ENCODE results near the gene TEAD2.

TEAD2 gene

DNA sequence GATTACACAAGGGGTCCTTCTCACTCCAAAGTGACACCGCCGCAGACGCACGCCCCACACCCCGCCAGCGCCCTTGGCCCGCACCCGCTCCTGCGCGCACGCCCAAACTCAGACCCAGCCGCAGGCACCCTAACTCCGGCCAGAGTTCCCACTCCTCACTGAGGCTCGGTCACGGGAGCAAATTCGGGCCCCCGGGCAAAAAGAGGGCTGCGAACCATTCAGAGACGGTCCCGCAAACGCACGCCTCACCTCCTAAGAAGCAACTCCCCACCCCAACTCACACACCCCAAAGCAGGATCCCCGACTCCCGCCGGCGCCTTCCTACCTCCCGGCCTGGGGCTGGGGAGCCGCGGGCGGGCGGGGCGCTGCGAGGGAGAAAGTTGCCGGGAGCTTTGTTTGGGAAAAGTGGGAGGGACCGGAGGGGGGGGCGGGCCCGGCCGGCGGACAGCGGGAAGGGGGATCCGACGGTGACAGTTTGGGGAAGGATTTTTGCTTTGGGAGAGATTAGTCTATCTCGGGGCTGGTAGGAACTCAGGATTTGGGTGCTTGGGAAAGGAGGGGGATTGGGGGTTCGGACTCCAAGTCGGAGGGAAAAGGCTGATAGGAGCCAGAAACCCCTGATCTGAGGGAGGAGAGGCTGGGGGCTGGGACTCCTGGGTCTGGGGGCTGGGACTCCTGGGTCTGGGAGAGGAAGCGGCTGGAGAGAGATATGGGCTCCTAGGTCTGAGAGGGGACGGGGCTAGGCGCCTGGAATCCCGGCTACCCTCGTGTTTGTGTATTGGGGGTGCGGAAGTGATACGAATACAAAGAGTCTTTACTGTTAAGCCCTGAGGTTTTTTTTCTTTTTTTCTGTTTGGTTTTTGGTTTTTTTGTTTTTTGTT, at the start of gene TEAD2:
TSS of gene TEAD2 (minus strand) at position 369 of the 881 bp plus-strand sequence. CDS start 2,341 bp downstream, outside the sequence.
- DNase-seq (ENCODE audit: low read depth), result no peak

DNA sequence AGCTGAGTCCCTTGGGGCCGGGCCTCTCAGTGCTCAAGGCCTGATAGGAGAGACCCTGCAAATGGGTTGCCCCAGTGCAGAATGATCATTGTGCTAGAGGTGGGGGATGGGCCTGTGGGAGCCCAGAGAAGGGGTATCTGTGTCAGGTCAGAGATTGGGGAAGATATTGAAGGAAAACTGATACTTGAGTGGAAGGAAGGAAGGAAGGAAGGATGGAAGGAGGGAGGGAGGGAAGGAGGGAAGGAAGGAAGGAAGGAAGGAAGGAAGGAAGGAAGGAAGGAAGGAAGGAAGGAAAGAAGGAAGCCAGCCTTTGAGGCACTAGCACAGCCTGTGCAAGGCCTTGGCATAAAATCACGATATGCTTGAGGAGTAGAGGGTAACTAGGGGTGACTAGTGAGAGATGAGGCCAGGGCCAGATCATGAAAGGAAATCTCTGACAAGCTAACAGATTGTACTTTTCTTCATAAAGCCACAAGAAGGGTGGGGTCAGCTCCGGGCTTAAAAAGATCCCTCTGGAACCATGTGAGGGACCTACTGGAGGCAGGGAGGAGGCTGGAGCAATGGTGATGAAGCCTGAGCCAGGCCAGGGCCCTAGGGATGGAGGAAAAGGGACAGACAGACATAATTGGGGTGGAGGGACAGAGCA, 49.6 kb upstream of the TEAD2 start:
- no peak for DNase-seq (ENCODE audit: low read depth)

- DNase-seq (ENCODE audit: low read depth), result no peak
Observed at GRCh38 chr19:49409441-49410029, 47.3 kb upstream of the TEAD2 start.

- DNase-seq (ENCODE audit: low read depth), result no peak
Observed at GRCh38 chr19:49408816-49409440, 46.7 kb upstream of the TEAD2 start.

- no peak for DNase-seq (ENCODE audit: low read depth)
Observed at GRCh38 chr19:49407482-49408015, 45.3 kb upstream of the TEAD2 start.

DNA sequence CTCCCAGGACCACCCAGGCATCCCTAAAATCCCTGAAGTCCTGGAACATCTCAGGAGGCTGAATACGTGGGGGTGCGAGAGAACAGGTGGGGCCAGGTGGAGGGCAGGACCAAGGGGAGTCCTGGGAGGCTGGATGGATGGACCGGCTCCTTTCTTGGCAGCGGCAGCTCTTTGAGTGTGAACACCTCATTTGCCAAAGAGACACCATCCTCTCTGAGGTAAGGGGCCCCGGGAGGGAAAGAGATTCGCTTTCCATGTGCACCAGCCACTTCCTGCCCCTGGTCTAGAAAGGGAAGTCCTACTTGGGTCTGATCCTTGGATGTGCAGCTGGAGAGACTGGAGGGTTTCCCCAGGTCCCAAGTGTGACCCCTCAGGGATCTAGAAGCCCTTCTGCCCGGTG, 44.9 kb upstream of the TEAD2 start:
- no peak for DNase-seq (ENCODE audit: low read depth)

- no peak for DNase-seq (ENCODE audit: low read depth)
Observed at GRCh38 chr19:49403404-49404187, 41.4 kb upstream of the TEAD2 start.

GRCh38 chr19:49400029-49400428, 37.8 kb upstream of the TEAD2 start:
- DNase-seq (ENCODE audit: low read depth), result no peak

DNA sequence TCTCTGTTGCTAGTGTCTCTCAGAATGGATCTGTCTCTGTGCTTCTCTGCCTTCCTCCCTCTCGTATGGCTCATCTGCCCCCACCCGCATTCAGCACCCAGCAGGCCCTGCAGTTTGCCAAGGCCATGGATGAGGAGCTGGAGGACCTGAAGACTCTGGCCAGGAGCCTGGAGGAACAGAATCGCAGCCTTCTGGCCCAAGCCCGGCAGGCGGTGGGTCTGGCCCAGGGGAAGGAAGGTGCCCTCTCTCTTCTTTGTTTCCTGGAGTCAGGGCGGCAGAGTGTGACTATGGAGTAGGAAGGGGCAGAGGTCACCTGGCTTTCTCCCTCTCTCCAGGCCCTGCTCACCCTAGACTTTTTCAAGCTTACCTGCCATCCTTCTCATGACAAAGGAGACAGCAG, 36.7 kb upstream of the TEAD2 start:
- no peak for DNase-seq (ENCODE audit: low read depth)

DNA sequence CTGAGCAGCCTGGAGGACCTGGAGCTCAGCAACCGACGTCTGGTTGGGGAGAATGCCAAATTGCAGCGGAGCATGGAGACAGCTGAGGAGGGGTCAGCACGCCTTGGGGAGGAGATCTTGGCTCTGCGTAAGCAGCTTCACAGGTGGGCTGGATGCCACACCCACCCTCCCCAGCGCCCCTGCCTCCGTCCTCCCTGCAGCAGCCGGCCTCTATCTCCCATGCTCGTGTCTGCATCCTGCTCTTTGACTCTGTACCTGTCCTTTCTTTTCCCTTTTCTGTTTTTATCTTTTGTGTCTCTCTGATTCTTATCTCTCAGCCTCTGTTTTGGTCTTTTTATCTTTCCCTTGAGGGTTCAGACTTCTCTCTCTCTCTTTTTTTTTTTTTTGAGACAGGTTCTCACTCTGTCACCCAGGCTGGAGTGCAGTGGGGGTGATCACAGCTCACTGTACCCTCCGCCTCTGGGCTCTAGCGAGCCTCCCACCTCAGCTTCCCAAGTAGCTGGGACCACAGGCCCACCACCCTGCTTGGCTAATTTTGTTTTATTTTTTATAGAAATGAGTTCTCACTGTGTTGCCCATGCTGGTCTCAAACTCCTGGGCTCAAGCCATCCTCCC, 35.9 kb upstream of the TEAD2 start:
- DNase-seq (ENCODE audit: low read depth), result no peak

DNA sequence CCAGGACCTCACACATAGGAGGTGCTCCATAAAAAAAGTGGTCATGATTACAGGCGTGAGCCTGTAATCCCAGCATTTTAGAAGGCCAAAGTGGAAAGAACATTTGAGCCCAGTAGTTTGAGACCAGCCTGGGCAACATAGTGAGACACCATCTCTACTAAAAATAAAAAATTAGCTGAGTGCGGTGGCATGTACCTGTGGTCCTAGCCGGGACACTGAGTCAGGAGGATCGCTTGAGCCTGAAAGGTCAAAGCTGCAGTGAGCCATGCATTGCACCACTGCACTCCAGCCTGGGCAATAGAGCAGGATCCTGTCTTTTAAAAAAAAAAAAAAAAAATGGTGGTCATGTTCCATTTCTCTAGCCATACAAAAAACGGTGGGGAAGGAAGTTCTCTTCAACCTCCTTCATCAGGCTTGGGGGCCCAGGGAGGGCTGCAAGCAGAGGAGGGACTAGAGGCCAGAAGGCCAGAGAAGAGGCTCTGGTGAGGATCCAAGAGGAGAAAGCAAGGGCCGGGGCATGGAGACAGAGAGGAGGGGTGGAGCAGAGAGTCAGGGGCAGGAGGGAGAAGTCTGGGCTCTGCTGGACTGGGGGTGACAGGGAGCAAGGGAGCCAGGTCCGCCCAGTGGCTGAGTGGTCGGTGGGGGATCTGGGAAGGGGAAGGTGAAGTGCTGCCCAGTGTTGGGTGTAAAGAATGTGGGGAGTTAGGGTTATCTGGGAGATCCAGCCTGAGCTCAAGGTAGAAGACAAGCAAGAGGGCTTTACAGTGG, 34.7 kb upstream of the TEAD2 start:
- no peak for DNase-seq (ENCODE audit: low read depth)

GRCh38 chr19:49395581-49396407, 33.6 kb upstream of the TEAD2 start:
- DNase-seq (ENCODE audit: low read depth), result no peak

DNA sequence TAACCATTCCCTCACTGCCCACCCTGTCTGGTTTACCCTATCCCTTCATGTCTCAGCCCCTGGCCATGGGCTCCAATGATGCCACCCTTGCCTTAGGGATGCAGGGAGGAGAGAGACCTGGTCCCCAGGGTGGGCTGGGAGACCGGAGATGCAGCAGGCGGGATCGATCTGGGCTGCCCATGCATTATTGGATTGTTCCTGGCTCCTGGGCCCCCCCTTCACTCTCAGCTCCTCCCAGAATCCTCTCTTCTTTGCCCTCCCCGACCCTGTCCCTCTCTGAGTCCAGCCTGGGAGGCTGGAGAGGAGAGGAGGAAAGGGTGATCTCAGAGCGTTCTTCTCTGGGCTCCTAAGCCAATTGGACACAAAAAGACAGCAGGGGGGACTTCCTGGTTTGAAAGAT, 31.7 kb upstream of the TEAD2 start:
- DNase-seq (ENCODE audit: low read depth), result no peak

GRCh38 chr19:49391581-49392399, 29.6 kb upstream of the TEAD2 start:
- peak; percentile 38 for DNase-seq (ENCODE audit: low read depth)

- DNase-seq (ENCODE audit: low read depth), result no peak
Observed at GRCh38 chr19:49390929-49391359, 28.7 kb upstream of the TEAD2 start.

DNA sequence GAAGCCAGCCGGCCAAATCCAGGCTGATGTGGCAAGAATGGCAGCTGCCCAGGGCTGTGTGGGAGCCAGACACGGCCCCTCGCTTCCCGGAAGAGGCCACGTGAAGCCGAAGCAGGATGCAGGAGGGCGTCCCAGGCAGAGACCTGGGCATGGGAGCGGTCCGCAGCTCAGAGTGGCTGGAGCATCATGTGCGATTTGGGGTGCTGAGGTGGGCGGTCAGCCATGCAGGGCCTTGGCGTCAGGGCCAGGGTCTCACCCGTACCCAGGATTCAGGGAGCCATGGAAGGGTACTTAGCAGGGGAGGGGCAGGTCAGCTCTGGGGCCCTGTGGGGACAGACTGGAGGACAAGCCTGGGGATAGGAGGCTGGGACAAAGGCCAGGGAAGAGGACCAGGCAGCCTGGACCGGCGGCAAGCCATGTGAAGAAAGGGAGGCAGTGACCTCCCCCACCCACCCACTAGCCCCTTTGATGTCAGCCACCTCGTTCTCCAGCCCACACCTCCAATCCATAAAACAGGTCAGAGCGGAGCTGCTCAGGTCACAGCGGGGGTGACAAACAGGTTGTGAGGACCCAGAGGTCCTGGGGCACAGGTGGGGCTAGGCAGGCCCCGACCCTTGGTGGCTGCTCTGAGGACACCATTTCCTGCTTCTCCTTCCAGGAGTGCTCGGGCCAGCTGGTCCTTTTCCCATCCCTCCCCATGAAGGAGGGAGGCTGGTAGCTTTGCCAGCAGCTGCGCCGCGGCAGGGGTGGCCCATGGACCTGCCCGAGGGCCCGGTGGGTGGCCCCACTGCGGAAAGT, 28.1 kb upstream of the TEAD2 start:
- DNase-seq (ENCODE audit: low read depth), result no peak

DNA sequence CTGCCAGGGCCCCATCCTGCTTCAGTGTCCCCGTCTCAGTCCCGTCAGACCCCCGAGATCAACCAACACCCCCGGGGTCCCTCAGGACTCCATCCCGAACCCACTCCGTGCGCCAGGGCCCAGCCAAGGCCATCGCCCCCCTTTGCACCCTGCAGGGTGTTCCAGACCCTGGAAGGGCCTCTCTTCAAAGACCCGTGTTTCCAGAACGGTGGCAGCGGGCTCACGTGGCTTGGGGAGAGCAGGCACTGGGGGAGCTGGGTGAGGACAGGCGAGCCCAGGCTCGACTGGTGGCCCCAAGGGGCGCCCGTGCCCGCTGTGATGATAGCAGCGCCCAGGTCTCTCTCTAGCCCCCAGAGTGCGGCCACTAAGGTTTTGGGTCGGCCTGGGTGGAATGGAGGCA, 27.2 kb upstream of the TEAD2 start:
- no peak for DNase-seq (ENCODE audit: low read depth)

DNA sequence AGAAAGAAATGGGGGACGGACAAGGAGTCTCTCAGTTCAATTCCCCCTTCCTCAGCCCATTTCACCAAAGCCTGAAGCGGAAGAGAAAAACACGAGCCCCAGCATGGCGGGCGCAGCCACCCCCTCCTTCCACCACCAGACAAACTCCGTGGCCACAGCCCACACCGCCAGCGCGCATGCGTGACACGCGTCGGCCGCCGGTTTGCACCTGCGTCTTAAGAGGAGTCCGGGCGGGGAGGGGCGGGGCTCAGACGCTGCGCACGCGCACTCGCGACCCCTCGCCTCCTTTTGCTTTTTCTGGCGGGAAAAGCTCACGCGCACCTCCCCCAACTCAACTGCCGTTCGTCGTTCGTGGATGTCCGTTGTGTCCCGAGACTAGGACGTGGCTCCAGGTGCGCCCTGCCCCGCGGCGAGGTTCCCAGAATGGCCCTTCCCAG, 25.7 kb upstream of the TEAD2 start, which contains the start of gene KASH5:
TSS of gene KASH5 (plus strand) at position 314 of the 437 bp plus-strand sequence. CDS start 2,635 bp downstream, outside the sequence.
- DNase-seq (ENCODE audit: low read depth), result peak; percentile 86
